Activated CD8-positive, alpha-beta memory T cell treated with anti-CD3 and anti-CD28 coated beads, Interleukin-2, amount 50 U/mL, for 1 hour (primary cell): ENCODE data around the gene OPA3.

Experiments used
- DNase-seq: peaks from one replicate; pipeline ENCODE4 v3.0.0-alpha.2; 2020; ENCODE audit errors: extremely low read depth

OPA3 gene

DNA sequence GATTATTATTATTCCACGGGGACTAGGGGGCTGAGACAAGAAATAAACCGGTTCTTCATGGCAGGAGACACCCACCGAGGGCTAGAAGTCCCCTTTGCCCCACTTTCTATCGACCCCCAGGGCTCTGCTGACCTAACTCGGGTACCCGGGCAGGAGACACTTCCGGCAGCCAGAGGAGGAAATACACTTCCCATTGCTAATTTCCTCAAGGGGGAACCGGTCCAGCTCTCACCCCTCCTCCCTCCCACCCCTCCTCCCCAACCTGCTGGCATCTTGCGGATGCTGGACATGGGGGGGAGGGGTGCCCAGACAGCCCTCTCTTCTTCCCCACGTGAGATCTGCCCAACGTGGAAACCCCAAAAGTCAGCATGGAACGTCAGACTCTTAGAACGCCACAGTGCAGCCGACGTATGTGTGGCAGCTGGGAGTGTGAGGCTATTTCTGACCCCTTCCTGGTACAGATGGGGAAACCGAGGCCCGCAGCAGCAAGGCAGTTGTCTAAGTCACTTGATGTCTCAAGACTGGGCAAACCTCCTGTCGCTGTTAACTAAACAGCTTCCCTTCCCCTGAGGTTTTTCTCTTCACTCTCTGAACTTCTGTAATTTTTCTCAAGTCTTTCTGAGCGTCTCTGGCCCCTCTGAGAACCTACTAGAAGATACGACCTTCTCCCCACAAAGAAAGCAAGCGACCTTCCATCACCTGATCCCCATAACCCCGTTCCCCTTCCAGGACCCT, 13.8 kb upstream of the OPA3 start:
- no peak for DNase-seq

DNA sequence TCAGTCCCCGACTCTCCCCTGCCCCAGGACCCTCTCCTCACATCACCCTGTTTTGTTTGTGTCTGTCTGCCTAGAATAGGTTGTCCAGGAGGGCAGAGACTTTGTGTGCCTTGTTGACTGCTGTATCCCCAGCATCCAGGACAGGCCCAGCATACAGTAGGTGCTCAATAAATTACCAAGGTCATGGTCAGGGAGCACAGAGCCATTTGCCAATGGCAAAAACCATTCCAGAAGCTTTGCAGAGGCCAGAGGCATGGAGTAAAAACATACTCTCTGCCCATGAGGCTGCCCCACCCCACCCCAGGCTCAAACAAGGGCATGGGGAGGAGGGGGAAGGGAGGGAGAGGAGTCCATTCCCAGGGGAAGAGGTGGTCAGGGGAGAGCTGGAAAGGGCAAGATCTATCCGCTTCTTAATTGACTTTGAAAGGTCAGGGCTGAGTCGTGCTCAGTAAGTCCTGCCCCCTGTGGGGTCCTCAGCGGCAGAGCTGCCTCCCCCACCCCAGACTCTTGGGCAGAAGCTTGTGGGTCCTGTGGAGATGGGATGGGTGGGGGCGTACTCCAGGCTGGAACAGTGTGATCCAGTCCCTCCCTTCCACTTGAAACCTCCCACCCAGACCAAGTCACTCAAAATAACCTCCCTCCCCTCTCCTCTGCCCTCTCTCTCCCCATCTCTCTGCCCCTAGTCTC, 13.0 kb upstream of the OPA3 start:
- DNase-seq: no peak

DNA sequence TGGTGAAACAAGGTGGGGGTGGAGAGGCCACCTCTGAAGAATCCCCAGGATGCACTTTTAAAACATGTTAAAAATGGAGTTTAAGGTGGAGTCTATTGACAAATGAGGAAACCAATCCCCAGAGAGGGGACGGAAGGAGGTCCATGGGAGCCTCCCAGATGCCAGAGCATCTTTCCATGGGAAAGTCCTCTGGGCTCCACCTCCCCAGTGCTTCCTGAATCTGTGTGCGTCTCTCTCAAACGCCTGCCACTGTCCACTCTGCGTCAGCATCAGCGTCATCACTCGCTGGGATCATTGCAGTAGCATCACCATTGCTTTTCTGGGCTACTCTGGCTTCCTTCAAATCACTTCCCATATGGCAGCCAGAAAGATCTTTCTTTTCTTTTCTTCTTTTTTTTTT, 11.2 kb upstream of the OPA3 start:
- DNase-seq: no peak

DNA sequence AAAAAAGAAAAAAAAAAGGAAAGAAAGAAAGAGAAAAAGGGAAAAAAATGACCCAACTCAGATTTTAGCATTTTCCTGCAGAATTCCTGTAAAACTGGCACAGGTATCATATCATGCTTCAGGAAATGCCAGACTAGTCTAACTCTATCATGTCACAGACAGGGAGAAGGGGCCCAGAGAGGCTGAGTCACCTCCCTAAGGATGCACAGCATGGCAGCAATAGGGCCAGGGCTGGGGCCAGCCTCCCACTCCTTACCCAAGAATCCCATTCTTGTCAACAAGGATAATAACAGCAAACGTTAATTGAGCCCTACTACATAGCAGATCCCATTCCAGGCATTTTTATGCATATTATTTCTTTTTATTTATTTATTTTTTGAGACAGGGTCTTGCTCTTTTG, 8.9 kb upstream of the OPA3 start:
- no peak for DNase-seq

DNA sequence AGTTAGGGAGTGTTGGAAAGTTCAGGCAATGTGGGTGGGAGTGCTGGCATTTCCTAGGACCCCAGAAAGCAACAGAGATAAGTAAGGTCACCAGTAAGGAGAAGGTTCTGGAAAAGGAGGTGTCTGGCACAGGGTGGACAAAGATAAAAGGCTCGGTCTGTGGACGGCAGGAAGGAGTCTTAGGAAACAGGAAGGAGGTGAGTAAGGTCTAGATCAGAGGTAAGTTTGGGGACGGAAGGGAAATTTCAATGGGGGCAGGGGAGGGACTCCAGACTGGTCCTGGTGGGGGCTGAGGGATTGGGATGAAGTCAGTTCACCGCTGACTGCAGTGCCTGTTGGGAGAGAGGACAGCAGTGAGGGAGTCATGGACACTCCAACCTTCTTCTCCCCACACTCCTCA, 7.8 kb upstream of the OPA3 start:
- no peak for DNase-seq

DNA sequence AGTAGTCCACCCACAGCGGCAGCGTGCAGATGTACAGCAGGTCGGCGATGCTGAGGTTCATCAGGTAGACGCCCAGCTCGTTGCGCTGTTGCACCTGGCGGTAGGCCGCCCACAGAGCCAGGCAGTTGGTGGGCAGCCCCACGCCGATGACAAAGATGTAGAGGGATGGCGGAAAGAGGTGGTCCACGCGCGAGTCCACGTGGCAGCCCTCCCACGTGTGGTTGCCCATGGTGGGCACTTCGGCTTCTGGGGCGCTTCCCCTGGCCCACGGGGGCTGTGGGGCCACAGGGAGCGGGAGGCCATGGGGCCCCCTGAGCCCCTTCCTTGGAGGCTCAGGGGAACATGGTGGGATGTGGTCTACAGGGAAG, 7.0 kb upstream of the OPA3 start:
- no peak for DNase-seq

DNA sequence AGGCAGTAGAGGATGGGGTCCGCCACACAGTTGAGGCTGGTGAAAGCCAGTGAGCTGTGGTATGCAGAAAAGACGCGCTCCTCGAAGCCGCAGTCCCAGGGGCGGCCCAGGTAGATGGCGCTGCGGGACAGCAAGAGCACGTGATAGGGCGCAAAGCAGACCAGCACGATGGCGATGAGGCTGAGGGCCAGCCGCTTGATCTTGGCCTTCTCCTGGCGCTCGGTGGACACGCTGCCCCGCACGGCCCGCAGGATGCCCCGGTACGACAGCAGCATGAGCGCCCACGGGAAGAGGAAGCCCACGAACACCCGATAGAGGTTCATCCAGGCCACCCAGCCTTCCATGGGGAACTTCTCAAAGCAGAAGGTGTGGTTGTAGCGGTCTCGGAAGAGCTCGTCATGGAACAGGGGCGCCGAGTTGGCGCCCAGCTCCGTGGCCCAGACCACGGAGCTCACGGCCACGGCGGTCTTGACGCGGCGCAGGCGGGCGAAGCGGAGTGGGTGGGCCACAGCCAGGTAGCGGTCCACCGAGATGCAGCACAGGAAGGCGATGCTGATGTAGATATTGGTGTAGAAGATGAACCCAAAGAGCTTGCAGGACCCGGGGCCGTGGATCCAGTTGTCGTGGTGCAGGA, 6.5 kb upstream of the OPA3 start:
- no peak for DNase-seq

DNA sequence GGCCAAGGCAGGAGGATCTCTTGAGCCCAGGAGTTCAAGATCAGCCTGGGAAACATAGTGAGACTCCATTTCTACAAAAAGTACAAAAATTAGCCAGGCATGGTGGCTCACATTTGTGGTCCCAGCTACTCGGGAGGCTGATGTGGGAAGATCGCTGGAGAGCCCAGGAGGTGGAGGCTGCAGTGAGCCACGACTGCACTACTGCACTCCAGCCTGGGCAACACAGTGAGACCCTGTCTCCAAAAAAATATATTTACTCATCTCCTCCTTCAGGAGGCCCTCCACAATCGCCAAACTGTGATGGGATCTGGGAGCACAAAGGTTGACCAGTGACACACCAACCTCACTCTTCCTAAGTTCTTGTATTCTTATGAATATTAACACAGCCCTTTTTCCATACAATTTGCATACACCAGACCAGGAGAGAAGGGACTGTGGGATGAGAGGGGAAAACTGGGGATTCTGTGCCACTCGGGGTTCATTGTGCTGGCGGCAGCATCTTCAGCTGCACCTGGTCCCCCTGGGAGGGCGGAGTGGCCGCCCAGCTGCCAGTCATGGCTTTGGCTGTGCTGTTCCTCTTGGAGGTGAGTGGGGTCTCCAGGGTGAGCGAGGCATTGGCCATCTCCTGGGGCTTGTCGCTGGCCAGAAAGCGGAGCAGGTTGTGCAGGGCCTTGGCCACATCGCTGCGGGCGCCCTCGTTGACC, 5.8 kb upstream of the OPA3 start:
- no peak for DNase-seq

DNA sequence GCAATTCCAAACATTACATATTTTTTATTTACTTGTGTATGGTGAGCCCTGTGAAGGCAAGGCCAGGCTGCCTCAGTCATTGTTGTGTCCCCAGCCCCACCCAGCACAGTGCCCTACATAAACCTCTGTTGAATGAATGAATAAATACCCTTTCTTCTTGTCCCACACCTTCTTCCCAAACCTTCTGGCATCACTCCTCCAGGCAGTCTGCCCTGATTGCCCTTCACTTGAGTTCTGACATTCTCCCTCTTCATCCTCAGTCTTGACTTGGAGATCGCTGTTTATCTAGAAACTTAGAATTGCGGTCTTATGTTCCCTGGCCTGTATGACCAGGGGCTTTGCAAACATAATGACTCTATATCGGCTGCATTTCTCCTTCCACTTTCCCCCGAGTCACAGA, 5.2 kb upstream of the OPA3 start:
- no peak for DNase-seq

DNA sequence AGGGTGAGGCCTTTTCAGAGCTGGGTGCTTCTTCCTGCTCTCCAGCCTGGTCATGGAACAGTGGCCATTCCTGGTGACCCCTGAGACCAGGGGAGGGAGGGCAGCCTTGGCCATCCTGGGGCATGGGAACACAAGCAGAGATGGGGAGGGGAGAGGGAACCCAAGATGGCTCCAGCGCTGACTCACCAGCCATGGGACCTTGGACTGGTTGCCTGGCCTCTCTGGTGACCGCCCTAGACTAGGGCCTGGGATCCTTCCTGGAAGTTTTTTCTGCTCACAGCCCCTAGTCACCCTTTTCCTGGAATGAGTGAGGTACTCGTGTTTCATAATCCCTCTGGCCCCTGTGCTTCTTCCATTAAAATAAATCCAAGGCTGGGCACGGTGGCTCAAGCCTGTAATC, 3.3 kb upstream of the OPA3 start:
- no peak for DNase-seq

DNA sequence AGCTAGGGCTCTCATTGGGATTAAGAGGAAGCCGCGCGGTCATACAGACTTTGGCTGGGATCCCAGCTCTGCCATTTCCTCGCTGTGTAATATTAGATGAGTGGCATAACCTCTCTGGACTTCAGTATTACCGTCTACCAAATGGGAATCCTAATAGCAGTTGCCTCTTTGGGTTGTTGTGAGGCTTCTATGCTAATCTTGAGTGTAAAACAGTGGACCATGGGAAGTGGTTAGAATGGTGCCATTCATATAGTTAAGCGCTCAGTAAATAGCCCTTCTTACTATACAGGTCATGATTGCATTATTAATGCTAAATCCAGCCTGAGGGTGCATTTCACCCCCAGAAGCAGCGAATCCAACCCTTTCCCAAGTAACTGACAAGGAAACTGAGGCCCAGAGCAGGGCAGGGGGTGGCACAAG, 566 bp upstream of the OPA3 start:
- DNase-seq: no peak

DNA sequence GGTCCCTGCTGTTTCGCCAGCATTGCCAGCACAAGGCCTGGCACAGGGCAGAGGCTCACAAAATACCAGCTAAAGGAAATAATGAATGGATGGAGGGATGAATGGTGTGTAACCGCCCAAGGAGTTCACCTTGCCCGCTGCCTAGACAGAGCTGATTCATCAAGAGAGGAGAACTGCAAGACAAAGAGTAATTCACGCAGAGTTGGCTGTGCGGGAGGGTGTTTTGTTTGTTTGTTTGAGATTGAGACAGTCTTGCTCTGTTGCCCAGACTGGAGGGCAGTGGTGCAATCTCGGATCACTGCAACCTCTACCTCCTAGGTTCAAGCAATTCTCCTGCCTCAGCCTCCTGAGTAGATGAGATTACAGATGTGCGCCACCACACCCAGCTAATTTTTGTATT, 3.0 kb downstream of the OPA3 start:
- DNase-seq: no peak

DNA sequence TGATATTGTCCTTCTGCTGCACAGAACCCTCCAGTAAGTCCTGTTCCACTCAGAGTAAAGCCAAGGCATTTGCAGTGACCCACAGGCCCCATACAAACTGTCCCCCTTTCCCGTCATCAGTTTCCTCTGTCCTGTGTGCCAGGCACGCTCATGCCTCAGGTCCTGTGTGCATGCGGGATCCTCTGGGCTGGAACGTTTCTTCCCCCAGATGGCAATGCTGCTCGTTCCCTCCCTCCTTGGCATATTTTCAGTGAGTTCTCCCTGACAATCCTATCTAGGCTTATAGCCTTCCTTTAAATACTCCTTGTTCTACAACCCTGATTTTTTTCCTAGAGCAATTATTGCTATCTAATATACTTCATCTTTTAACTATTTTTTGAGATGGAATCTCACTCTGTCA, 5.7 kb downstream of the OPA3 start:
- no peak for DNase-seq

DNA sequence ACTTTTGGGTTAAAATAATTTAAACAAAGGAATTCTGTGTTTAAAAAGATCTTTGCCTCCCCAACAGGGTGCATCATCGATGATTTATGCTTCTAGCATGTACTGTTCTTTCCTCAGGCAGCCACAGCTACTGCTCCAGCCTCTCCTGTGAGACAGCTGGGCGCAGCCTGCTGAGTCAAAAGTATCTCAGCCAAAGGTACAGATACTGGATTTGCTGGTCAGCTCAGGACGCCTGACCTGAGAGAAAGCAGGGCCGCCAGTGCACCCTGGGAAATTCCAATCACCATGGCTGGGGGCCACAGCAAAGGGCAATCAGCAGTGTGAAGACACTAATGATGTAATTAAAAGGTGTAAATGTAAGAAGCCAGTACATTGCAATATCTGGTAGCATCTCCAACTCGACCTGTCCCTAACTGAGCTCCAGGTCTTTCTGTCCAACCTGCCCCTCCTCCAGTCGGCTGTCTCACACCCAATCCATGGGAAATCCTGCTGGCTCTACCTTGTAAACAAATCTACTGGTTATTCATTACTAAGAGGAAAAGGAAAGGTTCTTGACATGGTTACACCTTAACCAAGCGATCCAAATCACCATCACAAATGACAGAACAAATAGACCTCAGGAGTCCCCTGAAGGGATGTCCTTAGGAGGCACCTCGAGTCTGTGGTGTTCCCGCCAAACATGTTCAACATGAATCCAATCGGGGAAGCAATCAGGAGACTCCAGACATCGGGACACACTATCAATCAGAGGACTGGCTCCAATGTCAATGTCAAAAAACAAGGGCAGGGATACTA, 7.3 kb downstream of the OPA3 start:
- no peak for DNase-seq

DNA sequence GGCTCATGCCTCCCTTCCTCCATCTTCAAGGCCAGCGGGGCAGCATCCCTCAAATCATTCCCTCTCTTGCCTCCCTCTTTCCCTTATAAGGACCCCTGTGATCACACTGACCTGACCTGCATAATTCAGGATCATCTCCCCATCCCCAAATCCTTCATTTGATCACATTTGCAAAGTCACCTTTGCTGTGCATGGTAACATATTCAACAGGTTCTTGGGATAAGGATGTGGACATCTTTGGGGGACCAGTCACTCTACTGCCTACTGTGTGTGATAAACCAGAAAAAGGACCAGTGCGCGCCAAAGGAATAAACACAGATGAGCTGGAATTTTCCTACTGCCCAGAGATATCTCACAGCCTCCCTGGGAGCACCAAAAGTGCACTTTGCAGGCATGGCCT, 7.9 kb downstream of the OPA3 start:
- DNase-seq: no peak

DNA sequence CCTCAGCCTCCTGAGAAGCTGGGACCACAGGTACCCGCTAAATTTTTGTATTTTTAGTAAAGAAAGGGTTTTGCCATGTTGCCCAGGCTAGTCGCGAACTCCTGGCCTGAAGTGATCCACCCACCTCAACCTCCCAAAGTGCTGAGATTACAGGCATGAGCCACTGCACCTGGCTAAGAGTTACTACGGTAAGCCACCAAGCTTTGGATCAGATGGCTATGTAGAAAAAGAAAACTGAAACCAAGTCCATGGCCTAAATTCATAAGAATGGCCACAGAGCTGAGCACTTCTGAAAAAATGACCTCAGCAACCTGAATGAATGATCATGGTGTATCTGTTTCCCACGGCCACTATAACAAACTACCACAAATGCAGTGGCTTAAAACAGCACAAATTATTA, 9.4 kb downstream of the OPA3 start:
- no peak for DNase-seq

DNA sequence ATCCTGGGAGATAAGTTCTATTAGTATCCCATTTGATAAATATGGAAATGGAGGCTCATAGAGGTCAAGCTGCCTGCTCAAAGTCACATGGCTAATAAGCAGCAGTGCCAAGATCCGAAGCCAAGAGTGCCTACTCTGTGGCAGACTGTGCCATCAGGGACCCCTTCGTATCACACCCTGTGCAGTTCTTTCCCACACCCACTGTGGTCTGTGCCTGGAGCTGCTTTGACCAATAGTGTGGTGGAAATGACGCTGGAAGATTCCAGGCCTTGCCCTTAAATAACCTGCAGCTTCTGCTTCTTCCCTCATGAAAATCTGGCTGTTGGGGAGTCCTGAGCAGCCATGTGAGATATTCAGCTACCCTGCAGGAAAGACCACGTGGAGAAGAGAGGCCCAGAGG, 10.1 kb downstream of the OPA3 start:
- DNase-seq: no peak

DNA sequence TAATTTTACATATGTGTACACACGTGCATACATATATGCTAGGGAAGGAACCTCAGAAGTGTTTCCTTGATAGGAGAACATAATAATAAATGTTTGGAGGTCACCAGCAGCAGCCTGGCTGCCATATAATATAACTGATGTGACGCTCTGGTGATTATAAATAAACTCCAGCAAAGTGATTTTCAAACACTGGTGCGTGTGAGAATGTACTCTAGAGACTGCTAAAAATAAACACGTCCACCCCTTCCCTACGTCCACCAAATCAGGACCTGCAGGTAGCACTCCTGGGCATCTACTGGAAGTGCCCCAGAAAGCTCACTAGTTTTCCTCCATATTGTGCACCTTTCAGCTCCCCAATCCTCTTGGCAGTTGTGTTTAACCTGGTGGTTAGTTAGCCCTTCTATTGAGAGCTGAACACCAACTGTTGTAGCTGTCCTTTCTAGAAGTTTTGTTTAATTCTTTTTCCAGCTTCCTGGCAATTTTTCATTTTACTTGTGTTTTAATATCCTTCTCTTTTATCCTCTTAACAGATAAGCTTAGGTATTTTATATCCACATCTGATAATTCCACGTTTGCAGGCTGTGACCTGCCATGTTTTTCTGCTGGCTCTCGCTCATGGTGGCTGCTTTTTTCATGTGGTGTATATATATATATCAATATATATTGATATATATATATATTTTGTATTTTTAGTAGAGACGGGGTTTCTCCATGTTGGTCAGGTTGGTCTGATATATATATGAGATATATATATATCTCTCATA, 13.0 kb downstream of the OPA3 start:
- no peak for DNase-seq

DNA sequence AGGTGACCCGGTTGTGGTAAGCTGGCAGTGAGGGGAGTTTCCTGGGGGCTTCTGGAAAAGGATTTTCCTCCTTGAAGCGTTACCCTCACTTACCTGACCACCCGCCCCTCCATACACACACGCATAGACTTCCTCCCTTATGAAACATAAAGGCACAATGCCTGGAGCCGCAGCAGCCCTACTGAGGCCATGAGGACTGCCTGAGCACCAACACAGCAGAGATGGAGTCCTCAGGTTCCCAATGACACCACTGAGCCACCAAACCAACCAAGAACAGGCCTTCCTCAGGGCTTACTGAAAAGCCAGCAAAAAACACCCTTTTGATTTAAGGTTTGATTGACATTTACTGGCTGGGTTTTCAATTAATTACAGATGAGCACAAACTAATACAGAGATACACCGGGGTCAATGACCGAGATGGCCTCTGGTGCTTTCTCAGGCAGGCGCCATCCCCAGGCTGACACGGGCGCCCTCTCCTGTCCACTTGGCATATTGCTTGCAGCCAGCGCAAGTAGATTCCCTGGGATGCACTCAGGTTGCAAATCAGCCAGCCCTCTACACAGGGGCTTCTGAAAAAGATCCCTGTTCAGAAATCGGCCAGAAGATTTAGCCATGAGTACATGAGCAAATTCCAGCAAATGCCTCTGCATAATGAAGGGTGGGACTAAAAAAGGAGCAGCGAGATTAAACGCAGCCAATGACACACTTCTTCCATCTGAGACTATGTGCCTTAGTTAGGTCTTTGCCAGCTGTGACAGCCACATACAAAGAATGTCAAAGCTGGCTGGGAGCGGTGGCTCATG, 14.8 kb downstream of the OPA3 start:
- DNase-seq: no peak

DNA sequence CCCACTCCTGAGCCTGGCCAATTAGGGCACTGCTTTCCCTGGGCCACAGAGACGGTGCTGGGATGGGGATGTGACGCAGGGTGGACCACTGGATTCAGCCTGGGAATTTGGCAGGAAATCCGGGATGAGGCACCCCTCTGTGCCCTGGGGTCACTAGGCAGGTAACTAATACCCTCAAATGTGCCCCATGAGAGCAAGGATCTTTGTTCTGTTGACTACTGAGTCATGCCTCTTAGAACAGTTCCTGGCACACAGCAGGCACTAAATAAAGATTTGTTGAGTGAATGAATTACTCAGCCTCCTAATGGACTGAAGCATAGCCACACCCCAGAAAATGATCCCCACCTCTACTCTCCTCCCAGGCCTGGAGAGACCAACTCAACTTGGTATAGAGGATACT, 15.9 kb downstream of the OPA3 start:
- DNase-seq: no peak
